ENCODE data around the gene PELI1.

PELI1 gene

DNA sequence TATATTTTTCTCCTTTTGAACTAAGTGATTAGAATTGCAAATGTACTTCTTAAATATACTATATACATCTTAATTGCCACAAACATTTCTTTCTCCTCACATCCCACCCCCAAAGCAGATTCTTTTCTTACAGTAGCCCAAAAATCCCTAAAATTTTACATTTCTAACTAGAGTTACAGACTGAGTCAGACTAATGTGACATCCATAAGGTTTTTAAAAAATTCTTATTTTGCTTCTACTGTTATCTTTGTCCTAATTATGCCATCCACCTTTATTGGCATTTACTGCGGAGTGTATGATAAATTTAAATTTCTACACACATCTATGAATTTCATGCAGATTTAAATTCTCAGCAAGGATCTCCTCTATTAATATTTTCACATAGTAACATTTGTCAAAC is 15.8 kb downstream of the PELI1 start:
- no peak for TF ChIP-seq POLR2AphosphoS5 (IDR thresholded peaks at IDR 0.05; ENCODE audit: low read depth, low read length)
- no peak for TF ChIP-seq TAF1 (IDR thresholded peaks at IDR 0.05; ENCODE audit: borderline replicate concordance, insufficient read depth, low read length)
- TF ChIP-seq, protein P1, sequence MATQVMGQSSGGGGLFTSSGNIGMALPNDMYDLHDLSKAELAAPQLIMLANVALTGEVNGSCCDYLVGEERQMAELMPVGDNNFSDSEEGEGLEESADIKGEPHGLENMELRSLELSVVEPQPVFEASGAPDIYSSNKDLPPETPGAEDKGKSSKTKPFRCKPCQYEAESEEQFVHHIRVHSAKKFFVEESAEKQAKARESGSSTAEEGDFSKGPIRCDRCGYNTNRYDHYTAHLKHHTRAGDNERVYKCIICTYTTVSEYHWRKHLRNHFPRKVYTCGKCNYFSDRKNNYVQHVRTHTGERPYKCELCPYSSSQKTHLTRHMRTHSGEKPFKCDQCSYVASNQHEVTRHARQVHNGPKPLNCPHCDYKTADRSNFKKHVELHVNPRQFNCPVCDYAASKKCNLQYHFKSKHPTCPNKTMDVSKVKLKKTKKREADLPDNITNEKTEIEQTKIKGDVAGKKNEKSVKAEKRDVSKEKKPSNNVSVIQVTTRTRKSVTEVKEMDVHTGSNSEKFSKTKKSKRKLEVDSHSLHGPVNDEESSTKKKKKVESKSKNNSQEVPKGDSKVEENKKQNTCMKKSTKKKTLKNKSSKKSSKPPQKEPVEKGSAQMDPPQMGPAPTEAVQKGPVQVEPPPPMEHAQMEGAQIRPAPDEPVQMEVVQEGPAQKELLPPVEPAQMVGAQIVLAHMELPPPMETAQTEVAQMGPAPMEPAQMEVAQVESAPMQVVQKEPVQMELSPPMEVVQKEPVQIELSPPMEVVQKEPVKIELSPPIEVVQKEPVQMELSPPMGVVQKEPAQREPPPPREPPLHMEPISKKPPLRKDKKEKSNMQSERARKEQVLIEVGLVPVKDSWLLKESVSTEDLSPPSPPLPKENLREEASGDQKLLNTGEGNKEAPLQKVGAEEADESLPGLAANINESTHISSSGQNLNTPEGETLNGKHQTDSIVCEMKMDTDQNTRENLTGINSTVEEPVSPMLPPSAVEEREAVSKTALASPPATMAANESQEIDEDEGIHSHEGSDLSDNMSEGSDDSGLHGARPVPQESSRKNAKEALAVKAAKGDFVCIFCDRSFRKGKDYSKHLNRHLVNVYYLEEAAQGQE (IDR thresholded peaks at IDR 0.05; ENCODE audit: insufficient read depth in 1 of 2, low read depth in 2 of 2, low read length in 2 of 2): no peak
- no peak for TF ChIP-seq FOXP2 (optimal IDR thresholded peaks at IDR 0.05; ENCODE audit: borderline replicate concordance, extremely low read depth, extremely low read length, insufficient read depth)
- TF ChIP-seq SIN3A (IDR thresholded peaks at IDR 0.05; ENCODE audit: borderline replicate concordance, insufficient read depth, low read length): no peak

DNA sequence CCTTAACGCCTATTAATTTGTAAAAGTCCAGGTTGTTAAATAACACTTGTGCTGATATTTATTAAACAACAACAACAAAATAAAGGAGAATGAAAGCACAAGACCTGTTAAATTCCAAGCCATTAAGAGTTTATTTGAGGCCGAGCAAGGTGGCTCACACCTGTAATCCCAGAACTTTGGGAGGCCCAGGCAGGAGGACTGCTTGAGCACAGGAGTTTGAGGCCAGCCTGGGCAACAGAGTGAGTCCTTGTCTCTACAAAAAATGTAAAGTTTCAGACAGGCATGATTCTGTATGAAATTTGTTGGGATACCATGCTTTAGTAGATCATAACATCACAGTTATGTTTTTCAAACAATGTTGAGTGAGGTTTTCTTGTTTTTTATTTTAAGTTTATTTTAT is 17.1 kb downstream of the PELI1 start:
- TF ChIP-seq POLR2AphosphoS5 (IDR thresholded peaks at IDR 0.05; ENCODE audit: low read depth, low read length) (no peak), FOXP2 (optimal IDR thresholded peaks at IDR 0.05; ENCODE audit: borderline replicate concordance, extremely low read depth, extremely low read length, insufficient read depth) (no peak), SIN3A (IDR thresholded peaks at IDR 0.05; ENCODE audit: borderline replicate concordance, insufficient read depth, low read length) (no peak), TAF1 (IDR thresholded peaks at IDR 0.05; ENCODE audit: borderline replicate concordance, insufficient read depth, low read length) (no peak)
- TF ChIP-seq, protein P1 (IDR thresholded peaks at IDR 0.05; ENCODE audit: insufficient read depth in 1 of 2, low read depth in 2 of 2, low read length in 2 of 2): no peak

DNA sequence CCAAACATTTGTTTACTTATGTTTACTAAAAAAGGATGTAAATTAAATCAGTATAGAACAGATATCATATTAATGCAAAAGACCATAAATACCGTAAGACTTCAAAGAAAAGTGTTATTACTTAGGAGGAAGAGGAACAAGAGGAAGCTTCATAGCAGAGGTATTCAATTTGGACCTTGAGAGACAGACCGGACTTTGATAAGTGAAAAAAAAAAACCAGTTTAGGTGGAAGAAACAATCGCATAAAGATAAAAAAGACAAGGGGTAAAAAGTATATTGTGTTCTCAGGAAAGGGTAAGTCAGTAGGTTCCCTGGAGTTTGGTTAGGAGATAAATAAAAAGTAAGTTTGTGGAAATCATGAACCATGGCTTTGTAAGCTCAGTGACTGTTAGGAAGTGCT is 17.6 kb downstream of the PELI1 start:
- TF ChIP-seq POLR2AphosphoS5 (IDR thresholded peaks at IDR 0.05; ENCODE audit: low read depth, low read length): no peak
- TF ChIP-seq, protein P1 (IDR thresholded peaks at IDR 0.05; ENCODE audit: insufficient read depth in 1 of 2, low read depth in 2 of 2, low read length in 2 of 2): no peak
- TF ChIP-seq FOXP2 (optimal IDR thresholded peaks at IDR 0.05; ENCODE audit: borderline replicate concordance, extremely low read depth, extremely low read length, insufficient read depth): no peak
- no peak for TF ChIP-seq SIN3A (IDR thresholded peaks at IDR 0.05; ENCODE audit: borderline replicate concordance, insufficient read depth, low read length)
- TF ChIP-seq TAF1 (IDR thresholded peaks at IDR 0.05; ENCODE audit: borderline replicate concordance, insufficient read depth, low read length): no peak

DNA sequence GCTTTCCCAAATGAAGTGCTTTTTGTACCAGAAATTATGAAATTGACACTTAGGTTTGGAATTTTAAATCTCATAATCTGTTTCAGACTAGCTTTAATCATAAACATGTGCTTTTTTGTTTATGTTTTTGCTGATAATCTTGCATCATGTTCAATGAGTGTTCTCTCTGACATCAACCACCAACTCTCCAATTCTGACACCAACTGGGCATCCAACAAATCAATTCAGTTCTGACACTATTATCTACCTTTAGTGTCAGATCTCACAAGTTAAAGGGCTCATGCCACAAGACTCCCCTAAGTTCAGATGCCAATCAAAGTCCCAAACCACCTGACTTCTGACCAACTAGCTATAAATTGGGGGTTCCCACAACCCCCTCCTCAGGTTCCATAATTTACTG is 19.6 kb downstream of the PELI1 start:
- TF ChIP-seq TAF1 (IDR thresholded peaks at IDR 0.05; ENCODE audit: borderline replicate concordance, insufficient read depth, low read length) (no peak), FOXP2 (optimal IDR thresholded peaks at IDR 0.05; ENCODE audit: borderline replicate concordance, extremely low read depth, extremely low read length, insufficient read depth) (no peak), POLR2AphosphoS5 (IDR thresholded peaks at IDR 0.05; ENCODE audit: low read depth, low read length) (no peak), SIN3A (IDR thresholded peaks at IDR 0.05; ENCODE audit: borderline replicate concordance, insufficient read depth, low read length) (no peak)
- TF ChIP-seq, protein P1 (IDR thresholded peaks at IDR 0.05; ENCODE audit: insufficient read depth in 1 of 2, low read depth in 2 of 2, low read length in 2 of 2): no peak

DNA sequence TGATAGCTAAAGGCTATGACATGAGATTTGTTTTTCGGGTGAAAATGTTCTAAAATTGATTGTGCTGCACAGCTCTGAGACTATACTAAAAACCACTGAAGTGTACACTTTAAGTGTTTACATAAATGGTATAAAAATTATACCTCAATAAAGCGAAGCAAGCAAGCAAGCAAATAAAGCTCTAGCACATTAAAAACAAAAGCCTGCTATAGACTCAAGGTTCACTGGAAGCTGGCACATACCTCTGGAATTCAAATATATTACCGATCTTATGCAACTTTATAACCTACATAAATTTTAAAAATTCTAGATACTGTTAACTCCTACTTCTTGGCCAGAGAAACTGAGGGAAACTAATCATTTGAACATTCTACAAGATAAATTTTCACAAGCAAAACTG is 20.1 kb downstream of the PELI1 start:
- TF ChIP-seq FOXP2 (optimal IDR thresholded peaks at IDR 0.05; ENCODE audit: borderline replicate concordance, extremely low read depth, extremely low read length, insufficient read depth) (no peak), TAF1 (IDR thresholded peaks at IDR 0.05; ENCODE audit: borderline replicate concordance, insufficient read depth, low read length) (no peak), POLR2AphosphoS5 (IDR thresholded peaks at IDR 0.05; ENCODE audit: low read depth, low read length) (no peak), SIN3A (IDR thresholded peaks at IDR 0.05; ENCODE audit: borderline replicate concordance, insufficient read depth, low read length) (no peak)
- TF ChIP-seq, protein P1 (IDR thresholded peaks at IDR 0.05; ENCODE audit: insufficient read depth in 1 of 2, low read depth in 2 of 2, low read length in 2 of 2): no peak

Data from PFSK-1 (cell line).